Neural progenitor cell (in vitro differentiated cells): ENCODE data around the gene NAALADL1. TPM values are rescaled to one million over a fixed set of nuclear protein-coding genes. Genes with fewer than 3 reads are reported as not detected.

Source experiments
- DNase-seq: peaks from one replicate; pipeline ENCODE4 v3.0.0-alpha.2; 2016; ENCODE audit warnings: low spot score
- H2AFZ ChIP-seq: fragments of 200-600 bp; sonication (generic); replicated peaks from 2 replicates; pipeline ENCODE4 v1.6.1; 2016; ENCODE audit warnings: antibody characterized with exemption
- H3F3A ChIP-seq: fragments of 200-600 bp; sonication (generic); 2 replicates; pipeline ENCODE4 v1.6.1; 2016; ENCODE audit warnings: antibody characterized with exemption, low read depth
- H3K27ac ChIP-seq: fragments of 200-600 bp; sonication (generic); 2 replicates; pipeline ENCODE4 v1.5.1; 2016; ENCODE audit warnings: mild to moderate bottlenecking
- H3K27me3 ChIP-seq: fragments of 200-600 bp; sonication (generic); 2 replicates; pipeline ENCODE4 v1.6.1; 2016; ENCODE audit warnings: mild to moderate bottlenecking, moderate library complexity
- H3K36me3 ChIP-seq: fragments of 200-600 bp; sonication (generic); 2 replicates; pipeline ENCODE4 v1.5.1; 2016
- H3K4me1 ChIP-seq: fragments of 200-600 bp; sonication (generic); 2 replicates; pipeline ENCODE4 v1.6.1; 2016; ENCODE audit warnings: mixed run types
- H3K4me2 ChIP-seq: fragments of 200-600 bp; sonication (generic); 2 replicates; pipeline ENCODE4 v1.6.1; 2016
- H3K4me3 ChIP-seq: fragments of 200-600 bp; sonication (generic); 2 replicates; pipeline ENCODE4 v1.5.1; 2016
- H3K79me2 ChIP-seq: fragments of 200-600 bp; sonication (generic); 2 replicates; pipeline ENCODE4 v1.6.1; 2016; ENCODE audit warnings: low read depth
- H3K9ac ChIP-seq: fragments of 200-600 bp; sonication (generic); 2 replicates; pipeline ENCODE4 v1.6.1; 2016
- H3K9me3 ChIP-seq: fragments of 200-600 bp; sonication (generic); 2 replicates; pipeline ENCODE4 v1.5.1; 2016; ENCODE audit warnings: low read depth
- H4K20me1 ChIP-seq: fragments of 200-600 bp; sonication (generic); 2 replicates; pipeline ENCODE4 v1.6.1; 2016; ENCODE audit warnings: low read depth
- H3K27ac Mint-ChIP-seq: 3 replicates; pipeline ENCODE4 v1.8.0; 2021; ENCODE audit warnings: mixed read lengths
- H3K27me3 Mint-ChIP-seq: 2 replicates; pipeline ENCODE4 v1.8.0; 2022; ENCODE audit warnings: low read depth, mild to moderate bottlenecking, inconsistent platforms, moderate library complexity, mixed read lengths; ENCODE audit not compliant: insufficient read depth
- H3K36me3 Mint-ChIP-seq: 3 replicates; pipeline ENCODE4 v1.8.0; 2021; ENCODE audit warnings: mixed read lengths
- H3K4me1 Mint-ChIP-seq: 3 replicates; pipeline ENCODE4 v1.8.0; 2021; ENCODE audit warnings: mixed read lengths
- H3K4me3 Mint-ChIP-seq: 3 replicates; pipeline ENCODE4 v1.8.0; 2021; ENCODE audit warnings: mild to moderate bottlenecking, moderate library complexity, mixed read lengths
- H3K9me3 Mint-ChIP-seq: 3 replicates; pipeline ENCODE4 v1.8.0; 2020; ENCODE audit warnings: mixed read lengths
- CTCF ChIP-seq: fragments of 200-600 bp; sonication (generic); IDR thresholded peaks from 2 replicates; pipeline ENCODE4 v1.5.1; 2017; ENCODE audit warnings: antibody characterized with exemption, mild to moderate bottlenecking
- EZH2 ChIP-seq: fragments of 200-600 bp; sonication (generic); IDR thresholded peaks from 2 replicates; pipeline ENCODE4 v1.6.1; 2017; ENCODE audit warnings: antibody characterized with exemption, mild to moderate bottlenecking, moderate library complexity
- EZH2phosphoT487 ChIP-seq: fragments of 200-600 bp; sonication (generic); IDR thresholded peaks from 2 replicates; pipeline ENCODE4 v1.6.1; 2017; ENCODE audit warnings: antibody characterized with exemption
- total RNA-seq: library from RNA; depleted of rRNA; stranded (reverse); fragments of >200 nt; gene quantifications from 2 replicates; pipeline ENCODE4 v1.2.3, GENCODE V29; 2015; ENCODE audit warnings: low replicate concordance

NAALADL1 gene
- total RNA-seq, 1 donor from 2014 or later, result 0.80 TPM

- no peaks in the 10 kb centered on the region for H3K27me3 ChIP-seq
- TF ChIP-seq EZH2 (no peak), CTCF (no peak)
- H3K4me3 ChIP-seq, result no peak overlapping the region
- no peaks in the 10 kb centered on the region for H3K36me3 ChIP-seq
- H3K4me1 ChIP-seq, result no peaks in the 10 kb centered on the region
- no peak for DNase-seq
- peaks cover 8% of the 10 kb centered on the region for H3F3A ChIP-seq
- no peaks in the 10 kb centered on the region for H3K9me3 Mint-ChIP-seq
- H3K9ac ChIP-seq, result no peak overlapping the region
- peaks cover 2% of the 10 kb centered on the region for H3K4me1 Mint-ChIP-seq
- H3K4me2 ChIP-seq, result no peak overlapping the region
- no peak overlapping the region for H3K4me3 Mint-ChIP-seq
- no peak overlapping the region for H3K27ac Mint-ChIP-seq
- peaks cover 3% of the 10 kb centered on the region for H4K20me1 ChIP-seq
- H3K36me3 Mint-ChIP-seq, result no peaks in the 10 kb centered on the region
- H3K27me3 Mint-ChIP-seq, result peaks cover 4% of the 10 kb centered on the region
- no peak overlapping the region for H2AFZ ChIP-seq
- H3K9me3 ChIP-seq, result no peaks in the 10 kb centered on the region
- no peak overlapping the region for H3K27ac ChIP-seq
- peaks cover 4% of the 10 kb centered on the region for H3K79me2 ChIP-seq
Observed at GRCh38 chr11:65036931-65037330, 21.4 kb downstream of the NAALADL1 start.

- H3K4me2 ChIP-seq, result no peak overlapping the region
- H3K4me3 Mint-ChIP-seq, result no peak overlapping the region
- no peaks in the 10 kb centered on the region for H3K27me3 ChIP-seq
- peaks cover 7% of the 10 kb centered on the region for H3F3A ChIP-seq
- no peaks in the 10 kb centered on the region for H3K9me3 Mint-ChIP-seq
- H3K27ac Mint-ChIP-seq, result no peak overlapping the region
- no peaks in the 10 kb centered on the region for H3K36me3 Mint-ChIP-seq
- no peak overlapping the region for H2AFZ ChIP-seq
- H3K9ac ChIP-seq, result no peak overlapping the region
- no peaks in the 10 kb centered on the region for H4K20me1 ChIP-seq
- DNase-seq, result no peak
- no peak overlapping the region for H3K4me3 ChIP-seq
- H3K9me3 ChIP-seq, result no peaks in the 10 kb centered on the region
- no peak overlapping the region for H3K27ac ChIP-seq
- H3K79me2 ChIP-seq, result no peaks in the 10 kb centered on the region
- H3K4me1 Mint-ChIP-seq, result peaks cover 2% of the 10 kb centered on the region
- H3K4me1 ChIP-seq, result no peaks in the 10 kb centered on the region
- no peaks in the 10 kb centered on the region for H3K36me3 ChIP-seq
- TF ChIP-seq CTCF, result no peak
- no peak for TF ChIP-seq EZH2
- TF ChIP-seq EZH2phosphoT487, result no peak
- peaks cover under 1% of the 10 kb centered on the region for H3K27me3 Mint-ChIP-seq
Observed at GRCh38 chr11:65035579-65035978, 22.8 kb downstream of the NAALADL1 start.

GRCh38 chr11:65034423-65034822, 23.9 kb downstream of the NAALADL1 start:
- TF ChIP-seq EZH2phosphoT487 (no peak), CTCF (no peak), EZH2 (no peak)
- Mint-ChIP-seq H3K9me3 (no peaks in the 10 kb centered on the region), H3K4me3 (no peak overlapping the region), H3K36me3 (no peaks in the 10 kb centered on the region), H3K4me1 (no peaks in the 10 kb centered on the region), H3K27me3 (no peaks in the 10 kb centered on the region), H3K27ac (no peak overlapping the region)
- no peak overlapping the region for H2AFZ ChIP-seq
- no peaks in the 10 kb centered on the region for H3K9me3 ChIP-seq
- no peak overlapping the region for H3K27ac ChIP-seq
- no peak for DNase-seq
- H3K27me3 ChIP-seq, result no peaks in the 10 kb centered on the region
- no peaks in the 10 kb centered on the region for H3K4me1 ChIP-seq
- no peaks in the 10 kb centered on the region for H4K20me1 ChIP-seq
- no peaks in the 10 kb centered on the region for H3K36me3 ChIP-seq
- no peaks in the 10 kb centered on the region for H3K79me2 ChIP-seq
- no peak overlapping the region for H3K4me3 ChIP-seq
- no peak overlapping the region for H3K9ac ChIP-seq
- H3F3A ChIP-seq, result no peaks in the 10 kb centered on the region
- H3K4me2 ChIP-seq, result no peak overlapping the region
